ENCODE results near the gene CFAP221. TPM values are rescaled to one million over a fixed set of nuclear protein-coding genes. Genes with fewer than 3 reads are reported as not detected.
A peak's percentile ranks its signal among the peaks of the same experiment; 100 is the strongest.

CFAP221 gene
- total and polyA plus RNA-seq, 2 experiments from 2014 or later = 0.16 TPM; not detected in 1

GRCh38 chr2:119693967-119694366, 149.7 kb downstream of the CFAP221 start:
- Histone ChIP-seq H3K4me3 (no peak overlapping the region), H3K9me3 (ENCODE audit: low read depth) (no peaks in the 10 kb centered on the region), H2AFZ (no peak overlapping the region), H3K27ac (no peak overlapping the region), H3K36me3 (ENCODE audit: low read depth) (no peaks in the 10 kb centered on the region), H3K4me2 (ENCODE audit: unreplicated experiment) (no peak overlapping the region), H4K20me1 (ENCODE audit: insufficient read depth) (no peaks in the 10 kb centered on the region), H3K27me3 (replicated peaks; ENCODE audit: insufficient read depth) (no peaks in the 10 kb centered on the region), H3K9me2 (ENCODE audit: insufficient read depth) (no peaks in the 10 kb centered on the region), H3K9ac (no peak overlapping the region), H3F3A (ENCODE audit: insufficient read depth) (no peaks in the 10 kb centered on the region), H3K79me2 (ENCODE audit: insufficient read depth) (no peaks in the 10 kb centered on the region), H3K4me1 (ENCODE audit: insufficient read depth) (peaks cover 12% of the 10 kb centered on the region)
- no peak for DNase-seq
- no peak for TF ChIP-seq EZH2 (IDR thresholded peaks at IDR 0.05; ENCODE audit: insufficient read depth, poor library complexity, severe bottlenecking)
- 74 to 80% methylated on average over 5 of the region's 5 CpGs for WGBS, 2 experiments (ENCODE audit: low coverage in 1 of 2, low lambda C conversion rate in 2 of 2, missing lambda C conversion rate in 2 of 2)
- in situ Hi-C loops (cut with MboI) = no loop called here

- Histone ChIP-seq H3K27me3 (replicated peaks; ENCODE audit: insufficient read depth) (no peaks in the 10 kb centered on the region), H3K9me3 (ENCODE audit: low read depth) (no peaks in the 10 kb centered on the region), H3K4me1 (ENCODE audit: insufficient read depth) (peaks cover 12% of the 10 kb centered on the region), H2AFZ (peak overlapping the region; percentile 61; the same call in 1 of the 2 replicates), H3K4me2 (ENCODE audit: unreplicated experiment) (no peak overlapping the region), H3K9me2 (ENCODE audit: insufficient read depth) (no peaks in the 10 kb centered on the region), H3F3A (ENCODE audit: insufficient read depth) (no peaks in the 10 kb centered on the region), H3K9ac (no peak overlapping the region), H3K79me2 (ENCODE audit: insufficient read depth) (no peaks in the 10 kb centered on the region), H3K27ac (no peak overlapping the region), H4K20me1 (ENCODE audit: insufficient read depth) (no peaks in the 10 kb centered on the region), H3K36me3 (ENCODE audit: low read depth) (no peaks in the 10 kb centered on the region), H3K4me3 (no peak overlapping the region)
- in situ Hi-C loops (cut with MboI) = no loop called here
- TF ChIP-seq EZH2phosphoT487 (IDR thresholded peaks at IDR 0.05; ENCODE audit: insufficient read depth, low read depth) = no peak
- no peak for TF ChIP-seq EZH2 (IDR thresholded peaks at IDR 0.05; ENCODE audit: insufficient read depth, poor library complexity, severe bottlenecking)
- WGBS, 2 experiments (ENCODE audit: low coverage in 1 of 2, low lambda C conversion rate in 2 of 2, missing lambda C conversion rate in 2 of 2) = 59 to 64% methylated on average over 10 of the region's 10 CpGs
- no peak for DNase-seq
Observed at GRCh38 chr2:119694470-119694844, 150.2 kb downstream of the CFAP221 start.

- Histone ChIP-seq H3K27me3 (replicated peaks; ENCODE audit: insufficient read depth) (no peaks in the 10 kb centered on the region), H3F3A (ENCODE audit: insufficient read depth) (no peaks in the 10 kb centered on the region), H2AFZ (peak overlapping the region; percentile 61; the same call in 1 of the 2 replicates), H3K36me3 (ENCODE audit: low read depth) (no peaks in the 10 kb centered on the region), H3K9me3 (ENCODE audit: low read depth) (no peaks in the 10 kb centered on the region), H3K79me2 (ENCODE audit: insufficient read depth) (no peaks in the 10 kb centered on the region), H3K27ac (no peak overlapping the region), H3K9me2 (ENCODE audit: insufficient read depth) (no peaks in the 10 kb centered on the region), H3K4me1 (ENCODE audit: insufficient read depth) (peaks cover 12% of the 10 kb centered on the region), H3K9ac (no peak overlapping the region), H3K4me3 (peak overlapping the region; percentile 46), H3K4me2 (ENCODE audit: unreplicated experiment) (peak overlapping the region; percentile 56), H4K20me1 (ENCODE audit: insufficient read depth) (no peaks in the 10 kb centered on the region)
- peak; percentile 69 for DNase-seq
- 20 to 23% methylated on average over 10 of the region's 10 CpGs for WGBS, 2 experiments (ENCODE audit: low coverage in 1 of 2, low lambda C conversion rate in 2 of 2, missing lambda C conversion rate in 2 of 2)
- in situ Hi-C loops (cut with MboI) = no loop called here
- TF ChIP-seq EZH2phosphoT487 (IDR thresholded peaks at IDR 0.05; ENCODE audit: insufficient read depth, low read depth) (no peak), EZH2 (IDR thresholded peaks at IDR 0.05; ENCODE audit: insufficient read depth, poor library complexity, severe bottlenecking) (no peak)
Observed at GRCh38 chr2:119694845-119695521, 150.7 kb downstream of the CFAP221 start.

- H2AFZ ChIP-seq = no peak overlapping the region
- H3K36me3 ChIP-seq (ENCODE audit: low read depth) = no peaks in the 10 kb centered on the region
- H3K4me1 ChIP-seq (ENCODE audit: insufficient read depth) = peaks cover 12% of the 10 kb centered on the region
- no peak overlapping the region for H3K4me3 ChIP-seq
- H3K27ac ChIP-seq = no peak overlapping the region
- no peaks in the 10 kb centered on the region for H3K9me2 ChIP-seq (ENCODE audit: insufficient read depth)
- H4K20me1 ChIP-seq (ENCODE audit: insufficient read depth) = no peaks in the 10 kb centered on the region
- 93 to 98% methylated on average over 3 of the region's 3 CpGs for WGBS, 2 experiments (ENCODE audit: low coverage in 1 of 2, low lambda C conversion rate in 2 of 2, missing lambda C conversion rate in 2 of 2)
- no peaks in the 10 kb centered on the region for H3F3A ChIP-seq (ENCODE audit: insufficient read depth)
- in situ Hi-C loops (cut with MboI) = no loop called here
- no peaks in the 10 kb centered on the region for H3K9me3 ChIP-seq (ENCODE audit: low read depth)
- H3K4me2 ChIP-seq (ENCODE audit: unreplicated experiment) = no peak overlapping the region
- H3K9ac ChIP-seq = no peak overlapping the region
- DNase-seq = no peak
- no peaks in the 10 kb centered on the region for H3K79me2 ChIP-seq (ENCODE audit: insufficient read depth)
- no peak for TF ChIP-seq EZH2phosphoT487 (IDR thresholded peaks at IDR 0.05; ENCODE audit: insufficient read depth, low read depth)
- no peak for TF ChIP-seq EZH2 (IDR thresholded peaks at IDR 0.05; ENCODE audit: insufficient read depth, poor library complexity, severe bottlenecking)
- no peaks in the 10 kb centered on the region; the same call in 1 of the 2 replicates for H3K27me3 ChIP-seq (replicated peaks; ENCODE audit: insufficient read depth)
Observed at GRCh38 chr2:119696005-119696404, 151.8 kb downstream of the CFAP221 start.

Data from GM23248 (cell line).